ENCODE data around the gene DTNBP1.
"Not testable (repeated sequence)": the region's sequence is repeated elsewhere in the genome, so short reads cannot be mapped to it uniquely, and the experiment has no call there.

The DTNBP1 gene

DNA sequence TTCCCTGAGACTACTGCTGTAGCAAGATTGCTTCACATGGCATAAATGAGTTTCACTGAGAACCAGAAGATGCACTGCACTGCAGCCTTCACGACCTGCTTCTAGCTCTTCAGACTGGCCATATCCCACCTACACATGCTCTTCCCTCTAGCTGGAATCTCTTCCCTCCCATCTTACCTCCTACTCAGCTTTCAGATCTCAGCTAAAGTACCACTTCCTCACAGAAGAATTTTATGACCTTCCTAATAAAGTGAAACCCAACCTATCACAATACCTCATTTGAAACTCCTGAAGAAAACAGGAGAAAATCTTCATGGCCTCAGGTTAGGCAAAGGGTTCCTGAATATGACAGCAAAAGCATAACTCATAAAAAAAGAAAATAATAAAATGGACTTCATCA, 99.9 kb downstream of the DTNBP1 start:
- no peak for DNase-seq (ENCODE audit: low read depth in 1 of 2, low spot score in 1 of 2)

GRCh38 chr6:15561447-15562199, 101.2 kb downstream of the DTNBP1 start:
- DNase-seq (ENCODE audit: low read depth in 1 of 2, low spot score in 1 of 2) = no peak

DNA sequence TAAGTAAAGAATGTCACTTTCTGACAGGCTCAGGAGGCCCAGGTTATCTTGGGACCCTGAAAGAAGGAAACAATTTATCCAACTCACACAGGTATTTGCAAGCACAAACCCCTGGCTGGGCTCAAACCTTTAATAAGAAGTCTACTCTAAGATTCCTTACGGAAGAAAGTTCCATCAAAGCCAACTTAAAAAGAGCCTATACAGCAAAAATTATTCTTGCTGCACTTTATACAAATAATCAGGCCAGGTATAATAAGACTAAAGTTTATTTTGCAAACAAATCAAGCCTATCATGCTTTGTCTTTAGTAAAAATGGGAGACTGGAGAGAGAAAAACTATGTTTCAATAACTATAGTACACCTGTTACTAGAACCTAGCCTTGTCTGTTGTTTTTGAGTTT, 102.1 kb downstream of the DTNBP1 start:
- DNase-seq (ENCODE audit: low read depth in 1 of 2, low spot score in 1 of 2) = no peak

GRCh38 chr6:15557174-15557573, 105.7 kb downstream of the DTNBP1 start:
- DNase-seq (ENCODE audit: low read depth in 1 of 2, low spot score in 1 of 2) = no peak

GRCh38 chr6:15556711-15557110, 106.1 kb downstream of the DTNBP1 start:
- no peak for DNase-seq (ENCODE audit: low read depth in 1 of 2, low spot score in 1 of 2)

DNA sequence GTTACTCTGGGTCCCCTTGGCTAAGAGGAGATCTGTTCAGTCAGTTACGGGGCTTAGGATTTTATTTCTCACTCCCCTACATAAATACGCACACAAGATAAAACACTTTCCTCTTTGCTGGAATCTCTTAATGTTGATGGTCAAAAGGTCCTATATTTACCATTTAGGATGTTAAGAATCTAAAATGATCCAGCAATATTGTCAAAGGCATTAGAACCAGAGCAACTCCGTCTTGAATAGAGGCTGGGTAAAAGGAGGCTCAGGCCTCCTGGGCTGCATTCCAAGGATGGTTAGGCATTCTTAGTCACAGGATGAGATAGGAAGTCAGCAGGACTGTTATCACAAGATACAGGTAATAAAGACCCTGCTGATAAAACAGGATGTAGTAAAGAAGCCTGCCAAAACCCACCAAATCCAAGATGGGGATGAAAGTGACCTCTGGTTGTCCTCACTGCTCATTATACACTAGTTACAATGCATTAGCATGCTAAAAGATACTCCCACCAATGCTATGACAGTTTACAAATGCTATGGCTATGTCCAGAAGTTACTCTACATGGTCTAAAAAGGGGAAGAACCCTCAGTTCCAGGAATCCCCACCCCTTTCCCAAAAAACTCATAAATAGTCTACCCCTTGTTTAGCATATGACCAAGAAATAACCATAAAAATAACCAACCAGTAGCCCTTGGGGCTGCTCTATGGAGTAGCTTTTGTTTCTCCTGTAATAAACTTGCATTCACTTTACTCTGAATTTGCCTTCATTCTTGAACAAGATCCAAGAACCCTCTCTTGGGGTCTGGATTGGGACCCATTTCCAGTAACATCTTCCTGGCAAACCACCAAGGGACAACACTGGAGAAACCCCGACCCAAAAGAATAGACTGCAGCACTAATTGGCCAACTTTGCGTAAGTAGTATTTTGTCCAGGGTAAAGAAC, 107.5 kb downstream of the DTNBP1 start:
- DNase-seq (ENCODE audit: low read depth in 1 of 2, low spot score in 1 of 2) = no peak

DNA sequence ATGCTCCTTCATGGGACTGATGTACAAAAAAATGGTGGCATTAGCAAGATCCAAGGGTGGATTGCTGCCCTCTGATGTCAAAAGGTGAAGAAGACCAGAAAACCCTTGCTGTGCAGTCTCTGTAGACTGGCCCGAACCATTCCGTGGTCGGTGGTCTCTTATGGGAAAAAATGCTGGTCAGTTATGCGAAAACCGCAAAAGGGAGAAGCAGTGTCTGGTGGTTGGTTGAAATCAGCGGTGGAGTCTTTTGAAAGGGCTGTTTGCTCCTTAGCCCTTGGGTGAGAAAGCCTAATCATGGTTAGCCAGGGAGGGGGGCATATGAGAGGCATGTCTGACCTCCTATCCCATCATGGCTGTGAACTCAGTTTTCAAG, 108.1 kb downstream of the DTNBP1 start:
- DNase-seq (ENCODE audit: low read depth in 1 of 2, low spot score in 1 of 2) = no peak

DNA sequence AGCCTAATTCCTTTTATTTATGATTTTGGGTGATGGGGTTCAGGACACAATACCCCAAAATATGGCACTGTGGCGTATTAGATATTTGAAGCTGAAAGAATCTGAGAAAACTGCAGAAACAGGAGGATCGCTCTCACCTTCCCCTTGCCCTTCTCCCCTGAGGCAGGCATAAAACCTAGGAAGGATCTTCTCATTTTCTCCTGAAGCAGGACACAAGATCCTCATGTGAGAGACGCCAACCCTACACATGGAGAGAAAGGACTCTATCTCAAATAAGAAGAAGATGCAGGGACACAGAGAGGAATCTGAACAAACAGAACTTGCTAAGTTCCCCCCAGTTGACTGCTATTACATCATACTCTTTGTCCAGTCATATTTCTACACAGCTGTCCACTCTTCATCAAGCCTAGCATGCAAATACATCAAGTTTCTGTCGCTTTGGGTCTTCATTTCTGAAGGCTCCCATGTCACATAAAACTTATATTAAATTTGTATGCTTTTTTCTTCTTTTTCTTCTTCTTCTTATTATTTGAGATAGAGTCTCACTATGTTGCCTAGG, 109.0 kb downstream of the DTNBP1 start:
- DNase-seq (ENCODE audit: low read depth in 1 of 2, low spot score in 1 of 2) = no peak

DNA sequence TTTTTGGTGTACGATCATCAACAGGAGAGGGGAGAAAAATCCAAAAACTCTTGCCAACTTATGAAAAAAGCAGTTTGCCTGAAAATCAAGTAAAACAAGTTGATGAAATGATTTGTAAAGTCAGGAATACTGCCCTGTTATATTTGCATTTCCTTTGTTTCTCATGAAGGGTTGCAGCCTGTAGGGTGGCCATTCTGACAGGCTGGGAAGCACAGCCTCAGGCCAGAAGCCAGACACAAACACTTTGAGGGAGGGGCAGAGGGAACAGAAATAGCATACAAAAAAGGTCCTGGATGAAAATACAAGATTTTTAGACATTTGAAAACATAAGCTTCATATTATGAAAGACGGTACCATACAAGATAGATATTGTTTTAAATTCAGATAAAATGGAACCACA, 109.8 kb downstream of the DTNBP1 start:
- DNase-seq (ENCODE audit: low read depth in 1 of 2, low spot score in 1 of 2) = no peak

GRCh38 chr6:15551798-15552197, 111.0 kb downstream of the DTNBP1 start:
- DNase-seq (ENCODE audit: low read depth in 1 of 2, low spot score in 1 of 2) = no peak

GRCh38 chr6:15551262-15551661, 111.6 kb downstream of the DTNBP1 start:
- no peak for DNase-seq (ENCODE audit: low read depth in 1 of 2, low spot score in 1 of 2)

GRCh38 chr6:15550546-15551123, 112.2 kb downstream of the DTNBP1 start:
- no peak for DNase-seq (ENCODE audit: low read depth in 1 of 2, low spot score in 1 of 2)

GRCh38 chr6:15549371-15549770, 113.5 kb downstream of the DTNBP1 start:
- DNase-seq (ENCODE audit: low read depth in 1 of 2, low spot score in 1 of 2) = no peak

- no peak for DNase-seq (ENCODE audit: low read depth in 1 of 2, low spot score in 1 of 2)
Measured at GRCh38 chr6:15547400-15547799, 115.4 kb downstream of the DTNBP1 start.

- no peak for DNase-seq (ENCODE audit: low read depth in 1 of 2, low spot score in 1 of 2)
Measured at GRCh38 chr6:15546591-15546990, 116.2 kb downstream of the DTNBP1 start.

DNA sequence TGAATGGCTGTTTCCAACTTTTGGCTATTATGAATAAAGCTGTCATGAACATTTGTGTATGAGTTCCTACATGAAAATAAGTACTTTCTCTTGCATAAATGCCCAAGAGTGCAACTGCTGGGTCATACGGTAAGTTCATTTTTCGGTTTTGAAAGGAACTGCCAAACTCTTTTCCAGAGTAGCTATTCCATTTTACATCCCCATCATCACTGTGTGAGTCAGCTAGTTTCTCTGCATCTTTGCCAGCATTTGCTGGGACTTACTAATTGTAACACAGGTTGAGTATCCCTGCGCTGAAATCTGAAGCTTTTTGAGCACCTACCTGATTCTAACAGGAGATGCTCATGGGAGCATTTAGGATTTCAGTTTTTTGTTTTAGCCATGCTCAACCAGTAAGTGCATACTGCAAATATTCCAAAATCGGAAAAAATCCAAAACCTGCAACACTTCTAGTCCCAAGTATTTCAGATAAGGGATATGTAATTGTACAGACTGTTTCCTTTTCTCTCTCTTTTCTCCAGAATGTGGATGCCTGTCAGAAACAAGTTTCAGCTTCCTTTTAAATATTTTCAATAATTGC, 118.4 kb downstream of the DTNBP1 start:
- no peak for DNase-seq (ENCODE audit: low read depth in 1 of 2, low spot score in 1 of 2)

GRCh38 chr6:15543332-15543917, 119.4 kb downstream of the DTNBP1 start:
- not testable (repeated sequence) for DNase-seq (ENCODE audit: low read depth in 1 of 2, low spot score in 1 of 2)

DNA sequence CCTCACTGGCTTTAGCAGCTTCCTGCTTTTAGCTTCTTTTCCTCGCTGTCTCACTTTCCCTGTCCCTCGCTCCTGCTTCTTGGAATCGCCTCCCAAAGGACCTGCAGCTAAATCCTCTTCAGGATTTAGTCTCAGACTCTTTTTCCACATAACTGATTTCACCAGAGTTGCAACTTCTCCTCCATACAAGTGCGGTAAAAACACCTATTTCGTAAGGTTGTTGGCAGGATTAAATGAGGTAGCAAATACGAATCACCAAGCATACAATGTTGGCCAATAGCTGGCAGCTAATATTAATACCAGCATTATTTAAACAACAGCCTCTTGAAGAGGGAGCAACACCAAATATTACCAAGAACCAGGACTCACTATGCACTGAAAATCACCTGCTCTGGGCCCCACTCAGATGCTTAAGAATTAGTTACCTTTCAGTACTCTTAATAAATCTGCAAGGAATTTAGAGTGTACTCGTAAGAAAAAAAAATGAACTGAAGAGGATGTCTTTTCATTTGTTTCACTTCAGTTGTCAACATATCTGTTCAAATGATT, 123.0 kb downstream of the DTNBP1 start:
- no peak for DNase-seq (ENCODE audit: low read depth in 1 of 2, low spot score in 1 of 2)

DNA sequence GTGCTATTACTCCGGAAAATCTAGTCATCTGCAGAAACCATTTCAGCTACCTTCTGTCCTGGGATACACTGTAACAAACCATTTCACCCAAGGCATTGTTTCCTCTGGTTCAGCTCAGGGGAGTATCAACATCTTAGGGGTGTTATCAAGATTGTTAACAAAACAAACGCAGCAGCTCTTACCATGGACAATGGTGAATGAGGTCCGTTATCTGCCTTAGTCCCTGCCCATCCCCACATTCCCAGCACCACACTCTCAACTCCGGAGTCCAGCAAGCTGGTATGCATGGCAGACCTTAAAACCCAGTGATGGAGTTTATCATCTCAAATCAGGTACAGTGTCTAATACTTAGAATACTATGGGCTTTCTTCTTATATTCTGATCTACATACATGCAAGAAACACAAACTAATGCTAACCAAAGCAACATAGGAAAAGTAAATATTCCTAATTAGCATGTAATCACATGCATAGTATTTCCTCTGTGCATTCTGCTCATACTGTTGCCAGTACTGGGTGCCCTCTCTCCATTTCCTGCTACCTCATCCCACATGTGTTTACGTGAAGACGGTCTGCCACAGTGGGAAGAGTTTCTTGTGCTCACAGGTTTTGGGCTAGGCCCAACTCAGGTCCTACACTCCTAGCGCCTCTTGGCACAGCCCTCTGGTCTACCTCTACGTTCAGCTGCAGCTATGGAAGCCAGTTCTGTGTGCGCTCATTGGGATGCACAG, 123.9 kb downstream of the DTNBP1 start:
- DNase-seq (ENCODE audit: low read depth in 1 of 2, low spot score in 1 of 2) = no peak

- no peak for DNase-seq (ENCODE audit: low read depth in 1 of 2, low spot score in 1 of 2)
Measured at GRCh38 chr6:15538106-15538505, 124.7 kb downstream of the DTNBP1 start.
